Esophagus muscularis mucosa (tissue), 4 donors: ENCODE results near the gene POPDC3. TPM values are rescaled to one million over a fixed set of nuclear protein-coding genes. Genes with fewer than 3 reads are reported as not detected.

Experiments
- DNase-seq: peaks from one replicate; pipeline ENCODE4 v3.0.0-alpha.2; 2017; ENCODE audit errors: extremely low spot score
- H3K27ac ChIP-seq, 4 donors: fragments of 200-600 bp; sonication (generic); replicated peaks in 1 of 4; 1 replicate in 3 of 4; 2 replicates in 1 of 4; pipeline ENCODE4 v1.5.1; 2016 to 2019; ENCODE audit warnings: mild to moderate bottlenecking in 1 of 4
- H3K27me3 ChIP-seq, 4 donors: fragments of 200-600 bp; sonication (generic); one replicate each; pipeline versions ENCODE4 v1.5.1 to v1.6.0; 2016 to 2019
- H3K36me3 ChIP-seq, 4 donors: fragments of 200-600 bp; sonication (generic); one replicate each; pipeline ENCODE4 v1.5.1; 2016 to 2019
- H3K4me1 ChIP-seq, 4 donors: fragments of 200-600 bp; sonication (generic); one replicate each; pipeline ENCODE4 v1.5.1; 2016 to 2019
- H3K4me3 ChIP-seq, 4 donors: fragments of 200-600 bp; sonication (generic); 1 replicate in 2 of 4; 2 replicates in 2 of 4; pipeline ENCODE4 v1.5.1; 2016 to 2019; ENCODE audit warnings: mild to moderate bottlenecking in 4 of 4, moderate library complexity in 1 of 4
- H3K9me3 ChIP-seq, 4 donors: fragments of 200-600 bp; sonication (generic); 1 replicate in 3 of 4; 2 replicates in 1 of 4; pipeline ENCODE4 v1.5.1; 2016 to 2019
- CTCF ChIP-seq, 3 experiments: fragments of 200-600 bp in 2 of 3; fragments of 450-650 bp in 1 of 3; sonication (generic) in 2 of 3; IDR thresholded peaks; one replicate each; pipeline ENCODE4 v1.5.1; 2017 to 2019; ENCODE audit warnings: antibody characterized with exemption in 3 of 3, mild to moderate bottlenecking in 2 of 3, moderate library complexity in 1 of 3
- EP300 ChIP-seq: sonication (generic); formaldehyde crosslinking; IDR thresholded peaks from one replicate; pipeline ENCODE4 v1.6.1; 2017; ENCODE audit warnings: antibody characterized with exemption
- POLR2A ChIP-seq: fragments of 450-650 bp; IDR thresholded peaks from one replicate; pipeline ENCODE4 v1.6.1; 2017; ENCODE audit warnings: antibody characterized with exemption, moderate library complexity, mild to moderate bottlenecking, low read depth
- POLR2AphosphoS5 ChIP-seq, 2 donors: sonication (generic); formaldehyde crosslinking; IDR thresholded peaks; one replicate each; pipeline ENCODE4 v1.6.1; 2017; ENCODE audit warnings: antibody characterized with exemption in 2 of 2
- WGBS: methylation state at CpG from one replicate; pipeline ENCODE4 v1.1.5; 2018; 5-methylcytosine and 5-hydroxymethylcytosine counted together
- intact Hi-C: fragments of 100-400 bp; cut with DNase I; formaldehyde crosslinking; loops from one replicate; pipeline ENCODE4 v1.15.1; 2023
- total RNA-seq, 4 donors: library from RNA; depleted of rRNA; stranded (reverse); fragments of >200 nt; gene quantifications; one replicate each; pipeline versions ENCODE4 v1.1.0 to v1.2.1, GENCODE V29; 2016

POPDC3 gene
- total RNA-seq, 4 donors from 2014 or later: not detected

GRCh38 chr6:105184921-105185320, 5.1 kb upstream of the POPDC3 start:
- intact Hi-C loops: no loop called here
- Histone ChIP-seq H3K27ac (no peak overlapping the region), H3K4me3 (no peak overlapping the region), H3K4me1 (peaks cover 0 to 5% (median 4%) of the 10 kb centered on the region in 4 donors), H3K36me3 (no peaks in the 10 kb centered on the region), H3K27me3 (peaks cover 0 to 35% (median 5%) of the 10 kb centered on the region in 4 donors), H3K9me3 (no peaks in the 10 kb centered on the region)
- TF ChIP-seq EP300 (no peak), POLR2A (no peak), POLR2AphosphoS5 (IDR thresholded peaks at IDR 0.05) (no peak), CTCF (IDR thresholded peaks at IDR 0.05) (no peak)
- WGBS: 60% methylated on average over 2 of the region's 2 CpGs
- peak; percentile 53 for DNase-seq

GRCh38 chr6:105181981-105182515, 2.2 kb upstream of the POPDC3 start:
- intact Hi-C loops: no loop called here
- no peaks in the 10 kb centered on the region for H3K9me3 ChIP-seq
- TF ChIP-seq CTCF (IDR thresholded peaks at IDR 0.05): no peak
- no peak for TF ChIP-seq POLR2AphosphoS5 (IDR thresholded peaks at IDR 0.05)
- no peak for TF ChIP-seq EP300
- TF ChIP-seq POLR2A: no peak
- no peak overlapping the region for H3K4me3 ChIP-seq
- DNase-seq: no peak
- H3K27ac ChIP-seq: no peak overlapping the region
- H3K36me3 ChIP-seq: no peaks in the 10 kb centered on the region
- 93% methylated on average over 4 of the region's 4 CpGs for WGBS
- peaks cover 0 to 43% (median 12%) of the 10 kb centered on the region in 4 donors for H3K27me3 ChIP-seq
- peaks cover 0 to 12% (median 11%) of the 10 kb centered on the region in 4 donors for H3K4me1 ChIP-seq

- Histone ChIP-seq H3K9me3 (no peaks in the 10 kb centered on the region), H3K27me3 (peaks cover 0 to 42% (median 12%) of the 10 kb centered on the region in 4 donors), H3K27ac (no peak overlapping the region), H3K4me1 (peaks cover 0 to 12% (median 11%) of the 10 kb centered on the region in 4 donors), H3K36me3 (no peaks in the 10 kb centered on the region), H3K4me3 (no peak overlapping the region)
- intact Hi-C loops: no loop called here
- TF ChIP-seq POLR2A (no peak), EP300 (no peak), CTCF (IDR thresholded peaks at IDR 0.05) (no peak), POLR2AphosphoS5 (IDR thresholded peaks at IDR 0.05) (no peak)
- WGBS: 73% methylated on average over 5 of the region's 5 CpGs
- no peak for DNase-seq
These were observed 1.2 kb downstream of the POPDC3 start for GRCh38 chr6:105178636-105179035.

- H3K27ac ChIP-seq: no peak overlapping the region
- H3K4me1 ChIP-seq: peaks cover 0 to 12% (median 11%) of the 10 kb centered on the region in 4 donors
- no peak for DNase-seq
- WGBS: 59% methylated on average over 1 of the region's 1 CpG
- H3K36me3 ChIP-seq: no peaks in the 10 kb centered on the region
- intact Hi-C loops: no loop called here
- H3K4me3 ChIP-seq: no peak overlapping the region
- TF ChIP-seq EP300 (no peak), CTCF (IDR thresholded peaks at IDR 0.05) (no peak), POLR2AphosphoS5 (IDR thresholded peaks at IDR 0.05) (no peak), POLR2A (no peak)
- peaks cover 0 to 37% (median 12%) of the 10 kb centered on the region in 4 donors for H3K27me3 ChIP-seq
- no peaks in the 10 kb centered on the region for H3K9me3 ChIP-seq
These were observed 1.7 kb downstream of the POPDC3 start for GRCh38 chr6:105178110-105178509.

- Histone ChIP-seq H3K4me3 (no peak overlapping the region), H3K4me1 (peaks cover 0 to 12% (median 11%) of the 10 kb centered on the region in 4 donors), H3K27ac (no peak overlapping the region), H3K36me3 (no peaks in the 10 kb centered on the region), H3K9me3 (no peaks in the 10 kb centered on the region), H3K27me3 (peaks cover 0 to 34% (median 12%) of the 10 kb centered on the region in 4 donors)
- intact Hi-C loops: no loop called here
- TF ChIP-seq POLR2A (no peak), POLR2AphosphoS5 (IDR thresholded peaks at IDR 0.05) (no peak), CTCF (IDR thresholded peaks at IDR 0.05) (no peak), EP300 (no peak)
- WGBS: 91% methylated on average over 2 of the region's 2 CpGs
- DNase-seq: no peak
These were observed 2.3 kb downstream of the POPDC3 start for GRCh38 chr6:105177556-105177955.
